Mammary epithelial cell (primary cell): ENCODE measurements around the gene SLC9B2.

Source experiments
- CTCF ChIP-seq, 2 donors: IDR thresholded peaks in 1 of 2; conservative IDR thresholded peaks in 1 of 2; 2 replicates each; pipeline ENCODE4 v1.5.1; 2011 to 2012; ENCODE audit warnings: inconsistent platforms in 2 of 2, low read length in 2 of 2, mild to moderate bottlenecking in 2 of 2, control low read depth in 1 of 2, low read depth in 1 of 2; ENCODE audit not compliant: insufficient read depth in 1 of 2; ENCODE audit errors: extremely low read depth in 1 of 2
- EZH2 ChIP-seq: IDR thresholded peaks from 2 replicates; pipeline ENCODE4 v1.6.1; 2012; ENCODE audit warnings: low read length, inconsistent platforms, borderline replicate concordance

DNA sequence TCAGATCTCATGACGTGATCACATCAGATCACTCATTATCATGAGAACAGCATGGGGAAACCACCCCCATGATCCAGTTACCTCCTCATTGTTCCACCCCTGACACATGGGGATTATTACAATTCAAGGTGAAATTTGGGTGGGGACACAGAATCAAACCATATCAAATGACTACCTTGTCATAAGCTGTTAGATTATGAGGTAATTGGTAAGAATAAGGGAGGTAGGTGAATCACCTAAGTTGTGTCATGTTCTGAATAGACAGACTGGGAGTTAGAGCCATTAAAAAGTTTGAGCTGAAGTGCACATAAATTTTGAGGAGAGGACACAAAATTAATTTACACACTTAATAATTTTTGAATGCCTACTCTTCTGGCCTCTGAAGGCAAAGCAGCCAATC lies 81.8 kb downstream of the SLC9B2 start:
- no peak for TF ChIP-seq EZH2
- TF ChIP-seq CTCF (conservative IDR thresholded peaks at IDR 0.05 in 1 of 2, IDR thresholded peaks at IDR 0.05 in 1 of 2; ENCODE audit: extremely low read depth in 1 of 2, insufficient read depth in 1 of 2, low read depth in 1 of 2, low read length in 2 of 2), result no peak
